HepG2 (cell line): ENCODE data around the gene CDKN3. TPM values are rescaled to one million over a fixed set of nuclear protein-coding genes. Genes with fewer than 3 reads are reported as not detected.

Experiments used
- ARNTL ChIP-seq: sonication (generic); formaldehyde crosslinking; IDR thresholded peaks from 2 replicates; pipeline ENCODE4 v1.4.0; 2020; ENCODE audit warnings: mild to moderate bottlenecking, missing genetic modification reagents
- BRD4 ChIP-seq: sonication (generic); formaldehyde crosslinking; IDR thresholded peaks from 2 replicates; pipeline ENCODE4 v1.4.0; 2020; ENCODE audit warnings: missing genetic modification reagents
- CSRNP1 ChIP-seq: sonication (generic); formaldehyde crosslinking; IDR thresholded peaks from 2 replicates; pipeline ENCODE4 v1.8.1; 2023; ENCODE audit warnings: mild to moderate bottlenecking, missing genetic modification reagents
- DRAP1 ChIP-seq: IDR thresholded peaks from 2 replicates; pipeline ENCODE4 v1.6.1; 2016; ENCODE audit warnings: missing genetic modification reagents, missing compliant biosample characterization
- E2F2 ChIP-seq: sonication (generic); formaldehyde crosslinking; IDR thresholded peaks from 2 replicates; pipeline ENCODE4 v1.4.0; 2020; ENCODE audit warnings: missing genetic modification reagents, borderline replicate concordance
- GMEB2 ChIP-seq: IDR thresholded peaks from 2 replicates; pipeline ENCODE4 v1.6.1; 2016; ENCODE audit warnings: missing biosample characterization, missing genetic modification reagents, low read depth
- HNF4A ChIP-seq: sonication (generic); formaldehyde crosslinking; IDR thresholded peaks from 2 replicates; pipeline ENCODE4 v1.4.0; 2020; ENCODE audit warnings: missing genetic modification reagents
- SAP130 ChIP-seq: IDR thresholded peaks from 2 replicates; pipeline ENCODE4 v1.6.1; 2016; ENCODE audit warnings: low read depth
- SNRNP70 ChIP-seq: fragments of 200-400 bp; formaldehyde crosslinking; IDR thresholded peaks from 2 replicates; pipeline ENCODE4 v1.6.1; 2017; ENCODE audit warnings: mild to moderate bottlenecking, low read depth, low read length, moderate library complexity
- ZBTB33 ChIP-seq: sonication (generic); formaldehyde crosslinking; IDR thresholded peaks from 2 replicates; pipeline ENCODE4 v1.4.0; 2020; ENCODE audit warnings: missing genetic modification reagents
- ZBTB39 ChIP-seq: sonication (generic); formaldehyde crosslinking; IDR thresholded peaks from 2 replicates; pipeline ENCODE4 v1.5.0; 2020; ENCODE audit warnings: missing genetic modification reagents
- ZNF331 ChIP-seq: sonication (generic); formaldehyde crosslinking; IDR thresholded peaks from 2 replicates; pipeline ENCODE4 v1.4.0; 2020; ENCODE audit warnings: missing genetic modification reagents
- ZNF441 ChIP-seq: sonication (generic); formaldehyde crosslinking; IDR thresholded peaks from 2 replicates; pipeline ENCODE4 v1.7.0; 2021; ENCODE audit warnings: missing genetic modification reagents, borderline replicate concordance
- ZNF552 ChIP-seq: sonication (generic); formaldehyde crosslinking; IDR thresholded peaks from 2 replicates; pipeline ENCODE4 v1.9.0; 2022; ENCODE audit warnings: missing genetic modification reagents, mild to moderate bottlenecking, borderline replicate concordance
- ZNF576 ChIP-seq: sonication (generic); formaldehyde crosslinking; IDR thresholded peaks from 2 replicates; pipeline ENCODE4 v1.4.0; 2020; ENCODE audit warnings: mild to moderate bottlenecking, missing genetic modification reagents
- ZNF629 ChIP-seq: sonication (generic); formaldehyde crosslinking; conservative IDR thresholded peaks from 2 replicates; pipeline ENCODE4 v1.5.0; 2020; ENCODE audit warnings: missing genetic modification reagents
- ZNF746 ChIP-seq: sonication (generic); formaldehyde crosslinking; IDR thresholded peaks from 2 replicates; pipeline ENCODE4 v1.8.0; 2022; ENCODE audit warnings: mild to moderate bottlenecking, missing genetic modification reagents
- ZNF773 ChIP-seq: sonication (generic); formaldehyde crosslinking; IDR thresholded peaks from 2 replicates; pipeline ENCODE4 v1.4.0; 2020; ENCODE audit warnings: missing genetic modification reagents, borderline replicate concordance
- ZNF792 ChIP-seq: IDR thresholded peaks from 2 replicates; pipeline ENCODE4 v1.6.1; 2016
- ZSCAN5A ChIP-seq: sonication (generic); formaldehyde crosslinking; IDR thresholded peaks from 2 replicates; pipeline ENCODE4 v1.8.0; 2022; ENCODE audit warnings: mild to moderate bottlenecking, missing genetic modification reagents, borderline replicate concordance
- polyA plus RNA-seq, 8 experiments: library from polyadenylated mRNA; depleted of rRNA in 3 of 8; stranded (reverse) in 7 of 8; unstranded in 1 of 8; fragments of >200 nt; fragmentation: Illumina TruSeq in 4 of 8; extraction: Trizol in 4 of 8; gene quantifications; 2 replicates each; pipeline versions ENCODE4 v1.2.1 to v1.2.3, GENCODE V29; 2011 to 2016; ENCODE audit warnings: low read depth in 4 of 8, missing spikeins in 1 of 8, mixed read lengths in 1 of 8; ENCODE audit not compliant: insufficient read depth in 1 of 8
- total RNA-seq, 5 experiments: library from RNA; depleted of rRNA; stranded (reverse); fragments of >200 nt; fragmentation: Illumina TruSeq; extraction: Trizol; gene quantifications; 2 replicates each; pipeline ENCODE4 v1.2.3, GENCODE V29; 2016; ENCODE audit warnings: low read depth in 1 of 5

Gene CDKN3
- total and polyA plus RNA-seq, 2 of the 13 experiments (the other 11 are each of a cell fraction or from before 2014, with no cell fraction given), result 63.0 to 88.9 TPM

GRCh38 chr14:54353266-54353665 lies 43.5 kb upstream of the CDKN3 start (continued):
- TF ChIP-seq DRAP1 (CRISPR knock-in tag) (no peak), ZBTB39 (CRISPR knock-in tag) (0 out of 2 replicates have a peak, but pooled peaks have one; percentile 23), ZBTB33 (CRISPR knock-in tag) (no peak), BRD4 (CRISPR knock-in tag) (peak; percentile 27), CSRNP1 (no peak), ZNF441 (CRISPR knock-in tag) (no peak), GMEB2 (no peak), ZNF746 (no peak), ARNTL (CRISPR knock-in tag) (no peak), E2F2 (CRISPR knock-in tag) (no peak), ZNF331 (CRISPR knock-in tag) (peak; percentile 8; the same call in 1 of the 2 replicates), ZNF773 (no peak), ZNF629 (CRISPR knock-in tag) (0 out of 2 replicates have a peak, but pooled peaks have one; percentile 10), ZNF552 (CRISPR knock-in tag) (no peak), ZNF576 (CRISPR knock-in tag) (no peak), ZNF792 (CRISPR knock-in tag) (no peak), HNF4A (CRISPR knock-in tag) (no peak), ZSCAN5A (CRISPR knock-in tag) (no peak), SAP130 (CRISPR knock-in tag) (no peak), SNRNP70 (no peak)
